ENCODE measurements around the gene TMEM191B. TPM values are rescaled to one million over a fixed set of nuclear protein-coding genes. Genes with fewer than 3 reads are reported as not detected.

TMEM191B gene
- polyA plus RNA-seq, 3 donors = 1.8 to 6.7 (median 2.8) TPM

Other genes with a start within 250 kb of the TMEM191B start
- not detected for gene GGTLC3, start 9.6 kb upstream of the TMEM191B start, polyA plus RNA-seq
- gene RIMBP3, start 84.1 kb downstream of the TMEM191B start, polyA plus RNA-seq = under 1 TPM; 0.05 to 0.28 (median 0.24) TPM